GM19372 (cell line): ENCODE measurements around the gene BAK1.
A peak's percentile ranks its signal among the peaks of the same experiment; 100 is the strongest.
"Not testable (repeated sequence)": the region's sequence is repeated elsewhere in the genome, so short reads cannot be mapped to it uniquely, and the experiment has no call there.

ENCODE experiments used
- ATAC-seq: cut with Tn5 transposase; IDR thresholded peaks from one replicate; pipeline ENCODE4 v1.9.1; 2021; ENCODE audit warnings: mild to moderate bottlenecking, low read depth, moderate library complexity; ENCODE audit not compliant: unreplicated experiment

Gene BAK1

GRCh38 chr6:33609528-33609927, 29.5 kb upstream of the BAK1 start:
- no peak for ATAC-seq

- ATAC-seq, result no peak
Measured at GRCh38 chr6:33609019-33609418, 28.9 kb upstream of the BAK1 start.

- no peak for ATAC-seq
Measured at GRCh38 chr6:33607784-33608161, 27.7 kb upstream of the BAK1 start.

- ATAC-seq, result no peak
Measured at GRCh38 chr6:33607126-33607783, 27.2 kb upstream of the BAK1 start.

- ATAC-seq, result no peak
Measured at GRCh38 chr6:33606642-33607041, 26.6 kb upstream of the BAK1 start.

- no peak for ATAC-seq
Measured at GRCh38 chr6:33604941-33605854, 25.1 kb upstream of the BAK1 start.

- no peak for ATAC-seq
Measured at GRCh38 chr6:33602180-33602579, 22.1 kb upstream of the BAK1 start.

- ATAC-seq, result no peak
Measured at GRCh38 chr6:33600761-33601160, 20.7 kb upstream of the BAK1 start.

- no peak for ATAC-seq
Measured at GRCh38 chr6:33599413-33599938, 19.4 kb upstream of the BAK1 start.

- ATAC-seq, result no peak
Measured at GRCh38 chr6:33597551-33598322, 17.7 kb upstream of the BAK1 start.

GRCh38 chr6:33596894-33597293, 16.8 kb upstream of the BAK1 start:
- ATAC-seq, result not testable (repeated sequence)

- no peak for ATAC-seq
Measured at GRCh38 chr6:33595001-33595846, 15.1 kb upstream of the BAK1 start.

- ATAC-seq, result no peak
Measured at GRCh38 chr6:33593414-33593727, 13.3 kb upstream of the BAK1 start.

GRCh38 chr6:33592595-33593413, 12.7 kb upstream of the BAK1 start:
- ATAC-seq, result peak; percentile 58

- ATAC-seq, result no peak
Measured at GRCh38 chr6:33592280-33592594, 12.2 kb upstream of the BAK1 start.

- no peak for ATAC-seq
Measured at GRCh38 chr6:33591424-33592032, 11.5 kb upstream of the BAK1 start.

GRCh38 chr6:33590531-33591198, 10.6 kb upstream of the BAK1 start:
- ATAC-seq, result no peak

GRCh38 chr6:33589731-33590530, 9.9 kb upstream of the BAK1 start:
- no peak for ATAC-seq
